Spleen (tissue), 7 donors: ENCODE results near the gene GALNTL6.

Experiments used
- CTCF ChIP-seq, 11 experiments: fragments of 200-600 bp in 7 of 11; fragments of 450-650 bp in 4 of 11; sonication (generic) in 4 of 11; IDR thresholded peaks in 8 of 11; conservative IDR thresholded peaks in 3 of 11; 1 replicate in 7 of 11; 2 replicates in 4 of 11; pipeline versions ENCODE4 v1.4.0 to v1.8.0; 2016 to 2021; ENCODE audit warnings: antibody characterized with exemption in 11 of 11, inconsistent platforms in 4 of 11, mild to moderate bottlenecking in 1 of 11
- POLR2A ChIP-seq, 3 donors: fragments of 450-650 bp; IDR thresholded peaks; one replicate each; pipeline ENCODE4 v1.5.1; 2017; ENCODE audit warnings: antibody characterized with exemption in 3 of 3, mild to moderate bottlenecking in 1 of 3
- POLR2AphosphoS5 ChIP-seq, 3 donors: sonication (generic); formaldehyde crosslinking; IDR thresholded peaks; one replicate each; pipeline ENCODE4 v1.5.1; 2017; ENCODE audit warnings: antibody characterized with exemption in 3 of 3
- donor health status: DM: no; HTN: no; CAD: no; lungs with moderate emphysema.
- donor health status: DM: no; HTN: no; CAD: no.
- donor health status: DM: no; HTN: no; CAD: no.

GRCh38 chr4:172521248-172521647 is 708.0 kb downstream of the GALNTL6 start:
- no peak for TF ChIP-seq POLR2A (IDR thresholded peaks at IDR 0.05)
- no peak for TF ChIP-seq CTCF (IDR thresholded peaks at IDR 0.05 in 8 of 11, conservative IDR thresholded peaks at IDR 0.05 in 3 of 11)
- no peak for TF ChIP-seq POLR2AphosphoS5 (IDR thresholded peaks at IDR 0.05)
